ENCODE data around the gene CRYZ. TPM values are rescaled to one million over a fixed set of nuclear protein-coding genes. Genes with fewer than 3 reads are reported as not detected.

CRYZ gene
- total and polyA plus RNA-seq, 2 of the 8 experiments (the other 6 are each of a cell fraction or from before 2014, with no cell fraction given): 20.5 to 43.8 TPM

GRCh38 chr1:74681001-74681400 is 51.8 kb downstream of the CRYZ start:
- H4K20me1 ChIP-seq (replicated peaks in 1 of 2; ENCODE audit: control insufficient read depth in 1 of 2, insufficient read depth in 2 of 2, low read length in 2 of 2): no peaks in the 10 kb centered on the region
- H3K79me1 ChIP-seq (ENCODE audit: low read depth, low read length): no peaks in the 10 kb centered on the region
- no peaks in the 10 kb centered on the region for H3K4me1 ChIP-seq (replicated peaks in 1 of 4; ENCODE audit: control insufficient read depth in 3 of 4, insufficient read depth in 4 of 4, low read length in 3 of 4)
- H2BK120ac ChIP-seq (replicated peaks; ENCODE audit: low read depth, low read length): no peak overlapping the region
- H4K5ac ChIP-seq (ENCODE audit: insufficient read length, low read depth, low read length): no peak overlapping the region
- H2BK15ac ChIP-seq (ENCODE audit: low read length): no peak overlapping the region
- DNase-seq (ENCODE audit: low read depth in 1 of 2, low spot score in 2 of 2) (no peak), FAIRE-seq (no peak)
- no peak overlapping the region for H3K56ac ChIP-seq (replicated peaks; ENCODE audit: insufficient read length, low read depth, low read length)
- ChIA-PET CTCF (ENCODE audit: partially characterized antibody) (interaction anchor here (3.4 kb wide), 1 partner anchor 9 kb away, joined by 23 read pairs; no protein-coding TSS in a partner anchor), POLR2A (ENCODE audit: partially characterized antibody) (no interaction called here)
- H3K23me2 ChIP-seq (ENCODE audit: low read depth, low read length): no peaks in the 10 kb centered on the region
- H3K4me2 ChIP-seq (ENCODE audit: insufficient read depth in 1 of 2, low read depth in 2 of 2, low read length in 2 of 2): no peak overlapping the region
- H2BK12ac ChIP-seq (ENCODE audit: low read depth, low read length): no peak overlapping the region
- no peak overlapping the region for H4K91ac ChIP-seq (replicated peaks; ENCODE audit: insufficient read length, low read length)
- H3K79me2 ChIP-seq (ENCODE audit: control insufficient read depth in 1 of 2, insufficient read depth in 2 of 2, low read length in 2 of 2): no peaks in the 10 kb centered on the region
- H2AK5ac ChIP-seq (ENCODE audit: low read depth, low read length): no peak overlapping the region
- WGBS, 2 experiments (ENCODE audit: extremely low coverage in 1 of 2, insufficient coverage in 1 of 2, insufficient read length in 1 of 2, insufficient replicate concordance in 2 of 2, low coverage in 1 of 2, low lambda C conversion rate in 2 of 2, missing lambda C conversion rate in 1 of 2): 79% methylated on average over 3 of the region's 3 CpGs; no CpG with 5 or more reads in 1 of the 2 experiments
- no peak overlapping the region for H3K18ac ChIP-seq (ENCODE audit: extremely low read depth, low read length)
- H3K14ac ChIP-seq (ENCODE audit: insufficient read length): no peak overlapping the region
- no peaks in the 10 kb centered on the region for H3K36me3 ChIP-seq (ENCODE audit: control insufficient read depth in 2 of 4, insufficient read depth in 4 of 4, low read length in 3 of 4)
- H2BK20ac ChIP-seq (ENCODE audit: low read length): no peak overlapping the region
- H3K4me3 ChIP-seq (ENCODE audit: extremely low read depth in 1 of 4, insufficient read depth in 2 of 4, low read depth in 3 of 4, low read length in 4 of 4): no peak overlapping the region
- H2BK5ac ChIP-seq (ENCODE audit: low read depth, low read length): no peak overlapping the region
- no peak overlapping the region for H3K4ac ChIP-seq (replicated peaks; ENCODE audit: insufficient read length, low read depth, low read length)
- H3K9me3 ChIP-seq (ENCODE audit: insufficient read depth in 2 of 2, low read depth in 1 of 2, low read length in 1 of 2): no peaks in the 10 kb centered on the region
- no peak overlapping the region for H3K23ac ChIP-seq (ENCODE audit: insufficient read length)
- H3K9ac ChIP-seq (replicated peaks in 1 of 4; ENCODE audit: extremely low read depth in 1 of 4, low read depth in 3 of 4, low read length in 3 of 4): no peak overlapping the region
- H2AFZ ChIP-seq (ENCODE audit: low read length): no peak overlapping the region
- no peaks in the 10 kb centered on the region for H3K27me3 ChIP-seq (replicated peaks in 1 of 4; ENCODE audit: control insufficient read depth in 3 of 4, extremely low read depth in 1 of 4, insufficient read depth in 3 of 4, low read length in 3 of 4)
- H3K27ac ChIP-seq (ENCODE audit: low read depth, low read length): no peak overlapping the region
- no peak overlapping the region for H4K8ac ChIP-seq (ENCODE audit: extremely low read depth, insufficient read depth, low read length)
- no peak for TF ChIP-seq ZNF274 (IDR thresholded peaks at IDR 0.05; ENCODE audit: borderline replicate concordance, extremely low read depth, low read length)
